Measurements from ENCODE around the gene SLC35A2. TPM values are rescaled to one million over a fixed set of nuclear protein-coding genes. Genes with fewer than 3 reads are reported as not detected.

SLC35A2 gene
- total RNA-seq, 4 donors from 2014 or later, result 26.9 to 47.8 (median 32.3) TPM

DNA sequence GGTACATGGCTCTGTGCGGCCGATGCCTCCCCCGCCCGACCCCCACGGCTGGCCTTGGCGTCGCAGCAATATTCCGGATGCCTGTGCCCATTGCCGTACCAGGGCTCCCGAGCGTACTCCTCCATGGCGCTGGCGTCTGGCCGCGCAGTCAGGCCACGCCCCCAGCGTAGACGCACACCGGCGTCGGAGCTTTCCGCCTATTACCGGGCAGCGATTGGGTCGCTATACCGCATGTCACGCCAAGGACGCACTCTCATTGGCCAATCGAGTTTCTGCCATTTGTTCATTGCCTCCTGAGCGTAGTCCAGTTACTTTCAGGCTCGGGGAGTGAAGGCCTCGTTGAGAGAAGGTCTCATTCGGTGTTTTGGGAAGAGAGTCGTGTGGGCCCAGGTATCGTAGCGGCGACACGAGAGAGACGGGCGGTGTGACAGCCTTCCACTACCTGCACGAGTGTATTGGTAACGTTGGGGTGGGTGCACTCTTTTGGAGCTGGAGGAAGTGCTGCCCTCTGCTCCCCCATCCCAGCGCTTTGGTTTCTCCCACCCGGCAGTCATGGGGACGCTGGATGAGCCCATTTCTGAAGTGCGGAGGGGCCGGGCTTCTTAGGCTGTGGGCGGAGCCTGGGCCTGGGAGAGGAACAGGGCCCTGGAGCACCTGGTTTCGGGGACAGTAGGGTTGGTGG lies 13.7 kb downstream of the SLC35A2 start, which contains the start of the genes PQBP1 and TIMM17B:
Gene PQBP1 (plus strand): TSS at position 306 of the 682 bp plus-strand sequence. CDS start 580 bp downstream, outside the sequence.
Gene TIMM17B (minus strand): TSS at position 144 of the 682 bp plus-strand sequence. CDS start 19 bp downstream, at position 125.
- WGBS, 2 donors, result 0 to 3% methylated on average over 3 to 7 of the region's 49 CpGs
- Histone ChIP-seq H3K4me3 (replicated peaks in 1 of 3) (peak within 1 kb of the TSS; percentile 39 to 62 (median 44)), H3K9me3 (no peaks in the 10 kb centered on the region), H3K36me3 (peaks cover 0 to 2% of the 10 kb centered on the region in 2 donors), H3K27me3 (no peaks in the 10 kb centered on the region), H3K4me1 (peaks cover 7 to 9% of the 10 kb centered on the region in 2 donors), H3K27ac (peak within 1 kb of the TSS; percentile 87 to 94 (median 90))
- TF ChIP-seq, protein P1, sequence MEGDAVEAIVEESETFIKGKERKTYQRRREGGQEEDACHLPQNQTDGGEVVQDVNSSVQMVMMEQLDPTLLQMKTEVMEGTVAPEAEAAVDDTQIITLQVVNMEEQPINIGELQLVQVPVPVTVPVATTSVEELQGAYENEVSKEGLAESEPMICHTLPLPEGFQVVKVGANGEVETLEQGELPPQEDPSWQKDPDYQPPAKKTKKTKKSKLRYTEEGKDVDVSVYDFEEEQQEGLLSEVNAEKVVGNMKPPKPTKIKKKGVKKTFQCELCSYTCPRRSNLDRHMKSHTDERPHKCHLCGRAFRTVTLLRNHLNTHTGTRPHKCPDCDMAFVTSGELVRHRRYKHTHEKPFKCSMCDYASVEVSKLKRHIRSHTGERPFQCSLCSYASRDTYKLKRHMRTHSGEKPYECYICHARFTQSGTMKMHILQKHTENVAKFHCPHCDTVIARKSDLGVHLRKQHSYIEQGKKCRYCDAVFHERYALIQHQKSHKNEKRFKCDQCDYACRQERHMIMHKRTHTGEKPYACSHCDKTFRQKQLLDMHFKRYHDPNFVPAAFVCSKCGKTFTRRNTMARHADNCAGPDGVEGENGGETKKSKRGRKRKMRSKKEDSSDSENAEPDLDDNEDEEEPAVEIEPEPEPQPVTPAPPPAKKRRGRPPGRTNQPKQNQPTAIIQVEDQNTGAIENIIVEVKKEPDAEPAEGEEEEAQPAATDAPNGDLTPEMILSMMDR (IDR thresholded peaks at IDR 0.05), result no peak
- peak in 1 of 2 donors; percentile 85 for TF ChIP-seq POLR2A (IDR thresholded peaks at IDR 0.05)
- intact Hi-C loops (cut with DNase I), result no loop called here
- DNase-seq, result peak; percentile 90 to 91

- intact Hi-C loops (cut with DNase I), result no loop called here
- no peaks in the 10 kb centered on the region for H3K9me3 ChIP-seq
- H3K27ac ChIP-seq, result peak overlapping the region; percentile 87 to 94 (median 90)
- no peaks in the 10 kb centered on the region for H3K36me3 ChIP-seq
- H3K27me3 ChIP-seq, result no peaks in the 10 kb centered on the region
- 0% methylated on average over 3 to 22 of the region's 38 CpGs for WGBS, 2 donors
- H3K4me1 ChIP-seq, result peaks cover 7 to 9% of the 10 kb centered on the region in 2 donors
- TF ChIP-seq POLR2A (IDR thresholded peaks at IDR 0.05), result no peak
- TF ChIP-seq, protein P1 (IDR thresholded peaks at IDR 0.05), result no peak
- peak; percentile 86 to 87 for DNase-seq
- H3K4me3 ChIP-seq (replicated peaks in 1 of 3), result peak overlapping the region; percentile 39 to 62 (median 44)
These were observed 14.3 kb downstream of the SLC35A2 start for GRCh38 chrX:48897157-48897624.

DNA sequence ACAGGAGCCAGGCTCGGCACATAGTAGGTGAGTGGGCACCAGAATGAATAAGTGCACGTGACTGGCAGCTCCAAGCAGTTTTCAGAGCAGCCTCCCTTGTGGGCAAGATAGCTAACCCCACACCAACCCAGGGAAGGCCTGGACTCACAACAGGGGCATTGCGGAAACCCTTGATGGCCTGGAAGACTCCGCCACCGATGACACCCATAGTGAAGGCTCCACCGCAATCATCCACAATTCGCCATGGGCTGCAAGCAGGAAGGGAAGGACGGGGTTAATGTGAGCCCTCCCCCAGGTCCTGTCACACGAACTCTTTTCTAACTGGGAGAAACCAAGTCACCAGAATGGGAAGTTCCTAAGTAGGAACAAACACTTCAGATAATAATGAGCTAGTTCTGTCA lies 14.8 kb downstream of the SLC35A2 start:
- Histone ChIP-seq H3K27ac (peak overlapping the region; percentile 87 to 94 (median 90)), H3K36me3 (no peaks in the 10 kb centered on the region), H3K27me3 (no peaks in the 10 kb centered on the region), H3K4me1 (peaks cover 7 to 9% of the 10 kb centered on the region in 2 donors), H3K9me3 (no peaks in the 10 kb centered on the region), H3K4me3 (replicated peaks in 1 of 3) (peak overlapping the region in 1 of 3 donors; percentile 44)
- no peak for DNase-seq
- 9 to 34% methylated on average over 3 to 6 of the region's 9 CpGs for WGBS, 2 donors
- TF ChIP-seq, protein P1 (IDR thresholded peaks at IDR 0.05), result no peak
- no peak for TF ChIP-seq POLR2A (IDR thresholded peaks at IDR 0.05)
- intact Hi-C loops (cut with DNase I), result no loop called here

- no peak for TF ChIP-seq POLR2A (IDR thresholded peaks at IDR 0.05)
- TF ChIP-seq, protein P1 (IDR thresholded peaks at IDR 0.05), result no peak
- no peaks in the 10 kb centered on the region for H3K9me3 ChIP-seq
- H3K27ac ChIP-seq, result no peak overlapping the region
- intact Hi-C loops (cut with DNase I), result no loop called here
- H3K36me3 ChIP-seq, result no peaks in the 10 kb centered on the region
- no peak overlapping the region for H3K4me3 ChIP-seq (replicated peaks in 1 of 3)
- WGBS, 2 donors, result 85 to 93% methylated on average over 6 of the region's 6 CpGs
- DNase-seq, result no peak
- no peaks in the 10 kb centered on the region for H3K27me3 ChIP-seq
- peaks cover 7 to 9% of the 10 kb centered on the region in 2 donors for H3K4me1 ChIP-seq
These were observed 16.6 kb downstream of the SLC35A2 start for GRCh38 chrX:48894891-48895290.
